Uterus (tissue), 4 donors: ENCODE measurements around the gene FNDC1. TPM values are rescaled to one million over a fixed set of nuclear protein-coding genes. Genes with fewer than 3 reads are reported as not detected.

Source experiments
- DNase-seq, 2 donors: peaks; one replicate each; pipeline ENCODE4 v3.0.0-alpha.2; 2019 to 2020
- H3K27ac ChIP-seq, 2 donors: fragments of 200-600 bp; sonication (generic); 1 replicate in 1 of 2; 2 replicates in 1 of 2; pipeline ENCODE4 v1.5.1; 2016 to 2018
- H3K27me3 ChIP-seq, 2 donors: fragments of 200-600 bp; sonication (generic); one replicate each; pipeline ENCODE4 v1.5.1; 2018 to 2019; ENCODE audit warnings: control low read depth in 1 of 2
- H3K36me3 ChIP-seq, 2 donors: fragments of 200-600 bp; sonication (generic); one replicate each; pipeline ENCODE4 v1.5.1; 2019; ENCODE audit warnings: control low read depth in 1 of 2
- H3K4me1 ChIP-seq, 2 donors: fragments of 200-600 bp; sonication (generic); one replicate each; pipeline ENCODE4 v1.5.1; 2018 to 2019; ENCODE audit warnings: control low read depth in 1 of 2
- H3K4me3 ChIP-seq, 2 donors: fragments of 200-600 bp; sonication (generic); 1 replicate in 1 of 2; 2 replicates in 1 of 2; pipeline ENCODE4 v1.5.1; 2018 to 2019; ENCODE audit warnings: mild to moderate bottlenecking in 1 of 2
- H3K9me3 ChIP-seq, 2 donors: fragments of 200-600 bp; sonication (generic); one replicate each; pipeline ENCODE4 v1.5.1; 2019; ENCODE audit warnings: control low read depth in 1 of 2
- CTCF ChIP-seq, 4 experiments: fragments of 200-600 bp in 2 of 4; fragments of 450-650 bp in 2 of 4; sonication (generic) in 2 of 4; IDR thresholded peaks; one replicate each; pipeline ENCODE4 v1.5.1; 2016 to 2019; ENCODE audit warnings: antibody characterized with exemption in 4 of 4, mild to moderate bottlenecking in 2 of 4, moderate library complexity in 1 of 4
- POLR2A ChIP-seq, 2 donors: fragments of 450-650 bp; IDR thresholded peaks; one replicate each; pipeline ENCODE4 v1.6.1; 2016; ENCODE audit warnings: antibody characterized with exemption in 2 of 2, mild to moderate bottlenecking in 1 of 2, moderate library complexity in 1 of 2
- intact Hi-C: fragments of 100-400 bp; cut with DNase I; formaldehyde crosslinking; loops from one replicate; pipeline ENCODE4 v1.15.1; 2023; ENCODE audit warnings: low total_unique reads
- total RNA-seq, 4 donors: library from RNA; depleted of rRNA in 3 of 4; stranded (reverse); fragments of >200 nt in 3 of 4; gene quantifications; one replicate each; pipeline versions ENCODE4 v1.1.0 to v1.2.4, GENCODE V29; 2014 to 2023
- donor health status: DM: yes; HTN: yes; CAD: no.

Gene FNDC1
- total RNA-seq, 4 donors from 2014 or later, result 0.26 to 28.1 (median 0.55) TPM; not detected in 1

GRCh38 chr6:159305159-159305558 lies 136.0 kb downstream of the FNDC1 start:
- H3K4me3 ChIP-seq, result no peak overlapping the region
- H3K9me3 ChIP-seq, result no peaks in the 10 kb centered on the region
- no peak for DNase-seq
- H3K27me3 ChIP-seq, result no peaks in the 10 kb centered on the region
- no peak overlapping the region for H3K27ac ChIP-seq
- H3K36me3 ChIP-seq, result no peaks in the 10 kb centered on the region
- TF ChIP-seq POLR2A (IDR thresholded peaks at IDR 0.05) (no peak), CTCF (IDR thresholded peaks at IDR 0.05) (no peak)
- H3K4me1 ChIP-seq, result peaks cover 0 to 7% of the 10 kb centered on the region in 2 donors
- intact Hi-C loops, result no loop called here

GRCh38 chr6:159305804-159306537 lies 136.8 kb downstream of the FNDC1 start:
- Histone ChIP-seq H3K27ac (no peak overlapping the region), H3K27me3 (no peaks in the 10 kb centered on the region), H3K4me1 (peaks cover 0 to 7% of the 10 kb centered on the region in 2 donors), H3K36me3 (no peaks in the 10 kb centered on the region), H3K4me3 (no peak overlapping the region), H3K9me3 (no peaks in the 10 kb centered on the region)
- no peak for DNase-seq
- intact Hi-C loops, result no loop called here
- TF ChIP-seq POLR2A (IDR thresholded peaks at IDR 0.05) (no peak), CTCF (IDR thresholded peaks at IDR 0.05) (no peak)

GRCh38 chr6:159307246-159307790 lies 138.1 kb downstream of the FNDC1 start:
- Histone ChIP-seq H3K36me3 (no peaks in the 10 kb centered on the region), H3K4me1 (peaks cover 0 to 7% of the 10 kb centered on the region in 2 donors), H3K4me3 (no peak overlapping the region), H3K27ac (peak overlapping the region in 1 of 2 donors; percentile 69), H3K9me3 (no peaks in the 10 kb centered on the region), H3K27me3 (no peaks in the 10 kb centered on the region)
- intact Hi-C loops, result no loop called here
- TF ChIP-seq POLR2A (IDR thresholded peaks at IDR 0.05) (no peak), CTCF (IDR thresholded peaks at IDR 0.05) (no peak)
- DNase-seq, result no peak

GRCh38 chr6:159308198-159308597 lies 139.0 kb downstream of the FNDC1 start:
- DNase-seq, result no peak
- intact Hi-C loops, result no loop called here
- Histone ChIP-seq H3K4me1 (peaks cover 0 to 7% of the 10 kb centered on the region in 2 donors), H3K36me3 (no peaks in the 10 kb centered on the region), H3K4me3 (no peak overlapping the region), H3K27me3 (no peaks in the 10 kb centered on the region), H3K27ac (peak overlapping the region in 1 of 2 donors; percentile 69), H3K9me3 (no peaks in the 10 kb centered on the region)
- no peak for TF ChIP-seq POLR2A (IDR thresholded peaks at IDR 0.05)
- TF ChIP-seq CTCF (IDR thresholded peaks at IDR 0.05), result no peak

GRCh38 chr6:159309723-159310122 lies 140.5 kb downstream of the FNDC1 start:
- Histone ChIP-seq H3K4me3 (no peak overlapping the region), H3K4me1 (peaks cover 0 to 7% of the 10 kb centered on the region in 2 donors), H3K27ac (no peak overlapping the region), H3K9me3 (no peaks in the 10 kb centered on the region), H3K36me3 (no peaks in the 10 kb centered on the region), H3K27me3 (no peaks in the 10 kb centered on the region)
- DNase-seq, result no peak
- no peak for TF ChIP-seq CTCF (IDR thresholded peaks at IDR 0.05)
- no peak for TF ChIP-seq POLR2A (IDR thresholded peaks at IDR 0.05)
- intact Hi-C loops, result no loop called here
